Stomach (tissue), 4 donors: ENCODE results near the gene ASXL2.
"Not testable (repeated sequence)": the region's sequence is repeated elsewhere in the genome, so short reads cannot be mapped to it uniquely, and the experiment has no call there.

Experiments
- POLR2A ChIP-seq, 4 donors: fragments of 450-650 bp; IDR thresholded peaks; one replicate each; pipeline ENCODE4 v1.6.1; 2016; ENCODE audit warnings: antibody characterized with exemption in 4 of 4, control low read depth in 2 of 4, mild to moderate bottlenecking in 1 of 4, moderate library complexity in 1 of 4
- TF ChIP-seq, protein P1 (sequence below), 7 experiments: fragments of 450-650 bp in 4 of 7; fragments of 200-600 bp in 3 of 7; sonication (generic) in 3 of 7; IDR thresholded peaks; one replicate each; pipeline ENCODE4 v1.5.1; 2016 to 2019; ENCODE audit warnings: antibody characterized with exemption in 7 of 7, control low read depth in 2 of 7, mild to moderate bottlenecking in 1 of 7

DNA sequence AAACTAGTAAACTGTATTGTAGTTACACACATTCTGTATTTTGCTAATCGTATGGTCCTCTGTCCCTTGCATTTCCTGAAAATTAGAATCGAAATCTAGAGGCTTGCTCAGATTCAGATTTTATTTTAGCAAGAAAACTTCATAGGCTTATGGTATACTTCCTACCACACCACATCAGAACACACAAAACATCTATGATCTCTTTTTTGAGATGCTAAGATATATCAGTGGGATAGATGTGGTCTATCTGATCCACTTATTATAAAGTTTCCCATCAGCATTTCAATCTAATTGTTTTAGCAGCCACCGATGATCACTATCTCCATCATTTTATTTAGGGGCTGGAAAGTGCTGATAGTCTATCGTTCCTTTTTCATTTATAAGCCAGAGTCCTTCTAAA, 27.9 kb downstream of the ASXL2 start:
- TF ChIP-seq, protein P1, sequence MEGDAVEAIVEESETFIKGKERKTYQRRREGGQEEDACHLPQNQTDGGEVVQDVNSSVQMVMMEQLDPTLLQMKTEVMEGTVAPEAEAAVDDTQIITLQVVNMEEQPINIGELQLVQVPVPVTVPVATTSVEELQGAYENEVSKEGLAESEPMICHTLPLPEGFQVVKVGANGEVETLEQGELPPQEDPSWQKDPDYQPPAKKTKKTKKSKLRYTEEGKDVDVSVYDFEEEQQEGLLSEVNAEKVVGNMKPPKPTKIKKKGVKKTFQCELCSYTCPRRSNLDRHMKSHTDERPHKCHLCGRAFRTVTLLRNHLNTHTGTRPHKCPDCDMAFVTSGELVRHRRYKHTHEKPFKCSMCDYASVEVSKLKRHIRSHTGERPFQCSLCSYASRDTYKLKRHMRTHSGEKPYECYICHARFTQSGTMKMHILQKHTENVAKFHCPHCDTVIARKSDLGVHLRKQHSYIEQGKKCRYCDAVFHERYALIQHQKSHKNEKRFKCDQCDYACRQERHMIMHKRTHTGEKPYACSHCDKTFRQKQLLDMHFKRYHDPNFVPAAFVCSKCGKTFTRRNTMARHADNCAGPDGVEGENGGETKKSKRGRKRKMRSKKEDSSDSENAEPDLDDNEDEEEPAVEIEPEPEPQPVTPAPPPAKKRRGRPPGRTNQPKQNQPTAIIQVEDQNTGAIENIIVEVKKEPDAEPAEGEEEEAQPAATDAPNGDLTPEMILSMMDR (IDR thresholded peaks at IDR 0.05), result not testable (repeated sequence)
- not testable (repeated sequence) for TF ChIP-seq POLR2A (IDR thresholded peaks at IDR 0.05)
